ENCODE results near the gene FASTKD3. TPM values are rescaled to one million over a fixed set of nuclear protein-coding genes. Genes with fewer than 3 reads are reported as not detected.

Gene FASTKD3
- total and polyA plus RNA-seq, 9 donors: 4.9 to 11.6 (median 7.2) TPM

GRCh38 chr5:7877851-7878250, 9.0 kb upstream of the FASTKD3 start:
- WGBS, 3 donors: 48 to 69% (median 50%) methylated on average over 9 of the region's 9 CpGs
- Histone ChIP-seq H3K4me1 (ENCODE audit: insufficient read depth) (peaks cover 2% of the 10 kb centered on the region), H3K27me3 (no peaks in the 10 kb centered on the region), H3K27ac (no peak overlapping the region), H3K4me3 (no peak overlapping the region), H3K9me3 (no peaks in the 10 kb centered on the region), H3K36me3 (no peaks in the 10 kb centered on the region)
- intact Hi-C loops (cut with DNase I): no loop called here
- no peak for DNase-seq
- TF ChIP-seq POLR2A (IDR thresholded peaks at IDR 0.05): no peak
- no peak for TF ChIP-seq EP300 (IDR thresholded peaks at IDR 0.05)
- TF ChIP-seq CTCF (IDR thresholded peaks at IDR 0.05): no peak

- H3K36me3 ChIP-seq: no peaks in the 10 kb centered on the region
- no peak for TF ChIP-seq CTCF (IDR thresholded peaks at IDR 0.05)
- TF ChIP-seq POLR2A (IDR thresholded peaks at IDR 0.05): no peak
- TF ChIP-seq EP300 (IDR thresholded peaks at IDR 0.05): no peak
- intact Hi-C loops (cut with DNase I): no loop called here
- H3K4me3 ChIP-seq: no peak overlapping the region
- no peak overlapping the region for H3K27ac ChIP-seq
- H3K27me3 ChIP-seq: no peaks in the 10 kb centered on the region
- no peaks in the 10 kb centered on the region for H3K9me3 ChIP-seq
- 84 to 89% (median 85%) methylated on average over 3 of the region's 3 CpGs for WGBS, 3 donors
- no peak for DNase-seq
- peaks cover 2% of the 10 kb centered on the region for H3K4me1 ChIP-seq (ENCODE audit: insufficient read depth)
Measured at GRCh38 chr5:7876867-7877266, 8.0 kb upstream of the FASTKD3 start.

- no peak for TF ChIP-seq CTCF (IDR thresholded peaks at IDR 0.05)
- TF ChIP-seq EP300 (IDR thresholded peaks at IDR 0.05): no peak
- Histone ChIP-seq H3K27me3 (no peaks in the 10 kb centered on the region), H3K9me3 (no peaks in the 10 kb centered on the region), H3K4me3 (no peak overlapping the region), H3K36me3 (no peaks in the 10 kb centered on the region), H3K27ac (no peak overlapping the region), H3K4me1 (ENCODE audit: insufficient read depth) (peaks cover 5% of the 10 kb centered on the region)
- intact Hi-C loops (cut with DNase I): no loop called here
- DNase-seq: no peak
- WGBS, 3 donors: 94 to 95% (median 94%) methylated on average over 4 of the region's 4 CpGs
Measured at GRCh38 chr5:7875151-7875550, 6.3 kb upstream of the FASTKD3 start.

GRCh38 chr5:7874639-7875038, 5.8 kb upstream of the FASTKD3 start:
- Histone ChIP-seq H3K4me1 (ENCODE audit: insufficient read depth) (peaks cover 5% of the 10 kb centered on the region), H3K27ac (no peak overlapping the region), H3K4me3 (no peak overlapping the region), H3K27me3 (no peaks in the 10 kb centered on the region), H3K36me3 (no peaks in the 10 kb centered on the region), H3K9me3 (no peaks in the 10 kb centered on the region)
- WGBS, 3 donors: 96 to 100% (median 98%) methylated on average over 2 of the region's 2 CpGs
- DNase-seq: no peak
- intact Hi-C loops (cut with DNase I): no loop called here
- TF ChIP-seq POLR2A (IDR thresholded peaks at IDR 0.05): no peak
- no peak for TF ChIP-seq CTCF (IDR thresholded peaks at IDR 0.05)
- no peak for TF ChIP-seq EP300 (IDR thresholded peaks at IDR 0.05)

- no peaks in the 10 kb centered on the region for H3K36me3 ChIP-seq
- H3K9me3 ChIP-seq: no peaks in the 10 kb centered on the region
- peaks cover 5% of the 10 kb centered on the region for H3K4me1 ChIP-seq (ENCODE audit: insufficient read depth)
- no peak for DNase-seq
- intact Hi-C loops (cut with DNase I): no loop called here
- WGBS, 3 donors: 88 to 94% (median 91%) methylated on average over 9 of the region's 9 CpGs
- H3K27ac ChIP-seq: no peak overlapping the region
- H3K27me3 ChIP-seq: no peaks in the 10 kb centered on the region
- no peak overlapping the region for H3K4me3 ChIP-seq
- no peak for TF ChIP-seq POLR2A (IDR thresholded peaks at IDR 0.05)
- TF ChIP-seq CTCF (IDR thresholded peaks at IDR 0.05): no peak
- no peak for TF ChIP-seq EP300 (IDR thresholded peaks at IDR 0.05)
Measured at GRCh38 chr5:7873216-7873615, 4.4 kb upstream of the FASTKD3 start.

Data from ovary (tissue), 9 donors.